Upper lobe of left lung (tissue), 6 donors: ENCODE measurements around the gene ADCK2. TPM values are rescaled to one million over a fixed set of nuclear protein-coding genes. Genes with fewer than 3 reads are reported as not detected.
"Not testable (repeated sequence)": the region's sequence is repeated elsewhere in the genome, so short reads cannot be mapped to it uniquely, and the experiment has no call there.

Source experiments
- ATAC-seq, 2 donors: fragments of 200-7000 bp; cut with Tn5 transposase; one replicate each; pipeline ENCODE4 v1.9.1; 2022; ENCODE audit warnings: mild to moderate bottlenecking in 2 of 2, moderate library complexity in 2 of 2; ENCODE audit not compliant: low FRiP score in 2 of 2
- DNase-seq, 2 donors: peaks; one replicate each; pipeline ENCODE4 v3.0.0-alpha.2; 2019 to 2020
- H3K27ac ChIP-seq, 4 donors: fragments of 200-600 bp; sonication (generic); one replicate each; pipeline ENCODE4 v1.5.1; 2016 to 2019
- H3K27me3 ChIP-seq, 4 donors: fragments of 200-600 bp; sonication (generic); one replicate each; pipeline ENCODE4 v1.5.1; 2017 to 2019
- H3K36me3 ChIP-seq, 4 donors: fragments of 200-600 bp; sonication (generic); one replicate each; pipeline ENCODE4 v1.5.1; 2016 to 2019
- H3K4me1 ChIP-seq, 4 donors: fragments of 200-600 bp; sonication (generic); one replicate each; pipeline ENCODE4 v1.5.1; 2018 to 2019
- H3K4me3 ChIP-seq, 4 donors: fragments of 200-600 bp; sonication (generic); one replicate each; pipeline ENCODE4 v1.5.1; 2017 to 2019; ENCODE audit warnings: mild to moderate bottlenecking in 2 of 4, moderate library complexity in 1 of 4
- H3K9me3 ChIP-seq, 4 donors: fragments of 200-600 bp; sonication (generic); one replicate each; pipeline ENCODE4 v1.5.1; 2018 to 2019
- EP300 ChIP-seq, 4 donors: sonication (generic); formaldehyde crosslinking; IDR thresholded peaks; one replicate each; pipeline ENCODE4 v1.5.1; 2017; ENCODE audit warnings: antibody characterized with exemption in 4 of 4, control low read depth in 2 of 4
- POLR2A ChIP-seq, 4 donors: fragments of 450-650 bp; IDR thresholded peaks; one replicate each; pipeline ENCODE4 v1.5.1; 2016 to 2017; ENCODE audit warnings: antibody characterized with exemption in 4 of 4, mild to moderate bottlenecking in 2 of 4
- POLR2AphosphoS5 ChIP-seq, 2 donors: sonication (generic); formaldehyde crosslinking; IDR thresholded peaks; one replicate each; pipeline ENCODE4 v1.5.1; 2017; ENCODE audit warnings: antibody characterized with exemption in 2 of 2
- WGBS, 2 donors: methylation state at CpG; one replicate each; pipeline ENCODE4 v1.1.5; 2017 to 2018; 5-methylcytosine and 5-hydroxymethylcytosine counted together
- total RNA-seq, 6 donors: library from RNA; depleted of rRNA in 4 of 6; stranded (reverse); fragments of >200 nt in 4 of 6; gene quantifications; one replicate each; pipeline versions ENCODE4 v1.1.0 to v1.2.1, GENCODE V29; 2016 to 2021
- TF ChIP-seq, protein P1 (sequence below), 6 experiments: fragments of 450-650 bp in 4 of 6; fragments of 200-600 bp in 2 of 6; sonication (generic) in 2 of 6; IDR thresholded peaks; one replicate each; pipeline ENCODE4 v1.5.1; 2016 to 2019; ENCODE audit warnings: antibody characterized with exemption in 6 of 6
- donor health status: DM: no; HTN: no; CAD: no; lungs with moderate emphysema.
- donor health status: DM: no; HTN: yes; CAD: no; lungs with severe emphysema.

Gene ADCK2
- total RNA-seq, 6 donors from 2014 or later, result 19.4 to 39.8 (median 30.0) TPM

DNA sequence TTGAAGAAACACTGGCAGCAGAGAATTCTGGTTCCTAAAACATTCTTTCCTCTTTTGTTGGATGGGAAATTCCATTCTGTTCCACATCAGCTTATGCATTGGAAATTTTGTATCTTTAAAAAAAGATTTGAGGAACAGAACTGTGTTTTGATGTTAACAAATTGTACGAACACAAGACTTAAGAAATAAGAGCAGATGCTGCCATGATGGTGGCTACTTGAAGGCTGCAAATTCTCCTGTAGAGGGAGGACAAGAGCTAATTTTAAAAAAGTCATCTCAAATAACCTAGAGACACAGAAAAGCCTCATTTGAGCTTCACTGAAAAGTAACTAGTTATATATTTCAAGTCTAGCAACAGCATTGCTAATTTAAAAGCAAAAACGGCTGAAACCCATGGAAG is 53.5 kb downstream of the ADCK2 start:
- H3K27ac ChIP-seq, result no peak overlapping the region
- 75 to 79% methylated on average over 2 of the region's 2 CpGs for WGBS, 2 donors
- H3K27me3 ChIP-seq, result no peaks in the 10 kb centered on the region
- TF ChIP-seq POLR2A (IDR thresholded peaks at IDR 0.05), result no peak
- TF ChIP-seq EP300 (IDR thresholded peaks at IDR 0.05), result no peak
- TF ChIP-seq, protein P1, sequence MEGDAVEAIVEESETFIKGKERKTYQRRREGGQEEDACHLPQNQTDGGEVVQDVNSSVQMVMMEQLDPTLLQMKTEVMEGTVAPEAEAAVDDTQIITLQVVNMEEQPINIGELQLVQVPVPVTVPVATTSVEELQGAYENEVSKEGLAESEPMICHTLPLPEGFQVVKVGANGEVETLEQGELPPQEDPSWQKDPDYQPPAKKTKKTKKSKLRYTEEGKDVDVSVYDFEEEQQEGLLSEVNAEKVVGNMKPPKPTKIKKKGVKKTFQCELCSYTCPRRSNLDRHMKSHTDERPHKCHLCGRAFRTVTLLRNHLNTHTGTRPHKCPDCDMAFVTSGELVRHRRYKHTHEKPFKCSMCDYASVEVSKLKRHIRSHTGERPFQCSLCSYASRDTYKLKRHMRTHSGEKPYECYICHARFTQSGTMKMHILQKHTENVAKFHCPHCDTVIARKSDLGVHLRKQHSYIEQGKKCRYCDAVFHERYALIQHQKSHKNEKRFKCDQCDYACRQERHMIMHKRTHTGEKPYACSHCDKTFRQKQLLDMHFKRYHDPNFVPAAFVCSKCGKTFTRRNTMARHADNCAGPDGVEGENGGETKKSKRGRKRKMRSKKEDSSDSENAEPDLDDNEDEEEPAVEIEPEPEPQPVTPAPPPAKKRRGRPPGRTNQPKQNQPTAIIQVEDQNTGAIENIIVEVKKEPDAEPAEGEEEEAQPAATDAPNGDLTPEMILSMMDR (IDR thresholded peaks at IDR 0.05), result no peak
- no peak for TF ChIP-seq POLR2AphosphoS5 (IDR thresholded peaks at IDR 0.05)
- no peak overlapping the region for H3K4me3 ChIP-seq
- DNase-seq, result no peak
- peaks cover 0 to 22% (median 10%) of the 10 kb centered on the region in 4 donors for H3K36me3 ChIP-seq
- H3K4me1 ChIP-seq, result peaks cover 0 to 6% (median 0%) of the 10 kb centered on the region in 4 donors
- ATAC-seq, result no peak
- no peaks in the 10 kb centered on the region for H3K9me3 ChIP-seq

- DNase-seq (no peak), ATAC-seq (no peak)
- H3K4me1 ChIP-seq, result no peaks in the 10 kb centered on the region
- H3K36me3 ChIP-seq, result peaks cover 0 to 32% (median 10%) of the 10 kb centered on the region in 4 donors
- 84 to 95% methylated on average over 2 of the region's 2 CpGs for WGBS, 2 donors
- no peak overlapping the region for H3K4me3 ChIP-seq
- H3K27ac ChIP-seq, result no peak overlapping the region
- H3K9me3 ChIP-seq, result no peaks in the 10 kb centered on the region
- H3K27me3 ChIP-seq, result no peaks in the 10 kb centered on the region
- TF ChIP-seq POLR2A (IDR thresholded peaks at IDR 0.05) (no peak), EP300 (IDR thresholded peaks at IDR 0.05) (no peak), POLR2AphosphoS5 (IDR thresholded peaks at IDR 0.05) (no peak)
- TF ChIP-seq, protein P1 (IDR thresholded peaks at IDR 0.05), result no peak
Measured at GRCh38 chr7:140732416-140732815, 59.7 kb downstream of the ADCK2 start.

DNA sequence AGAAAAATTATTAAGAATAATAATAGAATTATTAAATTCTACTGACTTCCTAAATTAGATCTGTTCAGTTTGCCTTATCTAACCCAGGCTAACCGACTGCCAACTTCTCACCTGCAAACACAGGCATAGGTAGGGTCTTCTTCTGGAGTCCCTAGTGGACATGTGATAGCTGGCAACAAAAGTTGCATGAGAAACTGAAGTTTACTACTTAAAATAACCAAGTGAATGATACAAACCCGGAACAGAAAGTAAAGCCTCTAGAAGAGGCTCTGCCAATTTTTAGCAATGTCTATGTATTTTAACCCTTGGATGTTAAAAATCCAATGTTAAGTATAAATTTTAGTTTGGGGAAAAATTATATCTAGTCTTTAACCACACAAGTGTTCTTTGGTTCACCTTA is 61.4 kb downstream of the ADCK2 start:
- Histone ChIP-seq H3K4me3 (no peak overlapping the region), H3K27ac (no peak overlapping the region), H3K4me1 (no peaks in the 10 kb centered on the region), H3K9me3 (no peaks in the 10 kb centered on the region), H3K36me3 (peaks cover 6 to 46% (median 21%) of the 10 kb centered on the region in 4 donors), H3K27me3 (no peaks in the 10 kb centered on the region)
- TF ChIP-seq POLR2A (IDR thresholded peaks at IDR 0.05) (no peak), EP300 (IDR thresholded peaks at IDR 0.05) (no peak), POLR2AphosphoS5 (IDR thresholded peaks at IDR 0.05) (no peak)
- TF ChIP-seq, protein P1 (IDR thresholded peaks at IDR 0.05), result no peak
- WGBS, 2 donors, result 73 to 83% methylated on average over 2 of the region's 2 CpGs
- ATAC-seq, result no peak
- no peak for DNase-seq

GRCh38 chr7:140734729-140735128 is 62.0 kb downstream of the ADCK2 start:
- WGBS, 2 donors, result 100% methylated on average over 2 of the region's 2 CpGs
- Histone ChIP-seq H3K4me3 (no peak overlapping the region), H3K27me3 (no peaks in the 10 kb centered on the region), H3K27ac (no peak overlapping the region), H3K9me3 (no peaks in the 10 kb centered on the region), H3K4me1 (no peaks in the 10 kb centered on the region), H3K36me3 (peaks cover 7 to 47% (median 23%) of the 10 kb centered on the region in 4 donors)
- ATAC-seq (no peak), DNase-seq (no peak)
- TF ChIP-seq, protein P1 (IDR thresholded peaks at IDR 0.05), result no peak
- TF ChIP-seq POLR2AphosphoS5 (IDR thresholded peaks at IDR 0.05) (no peak), EP300 (IDR thresholded peaks at IDR 0.05) (no peak), POLR2A (IDR thresholded peaks at IDR 0.05) (no peak)

DNA sequence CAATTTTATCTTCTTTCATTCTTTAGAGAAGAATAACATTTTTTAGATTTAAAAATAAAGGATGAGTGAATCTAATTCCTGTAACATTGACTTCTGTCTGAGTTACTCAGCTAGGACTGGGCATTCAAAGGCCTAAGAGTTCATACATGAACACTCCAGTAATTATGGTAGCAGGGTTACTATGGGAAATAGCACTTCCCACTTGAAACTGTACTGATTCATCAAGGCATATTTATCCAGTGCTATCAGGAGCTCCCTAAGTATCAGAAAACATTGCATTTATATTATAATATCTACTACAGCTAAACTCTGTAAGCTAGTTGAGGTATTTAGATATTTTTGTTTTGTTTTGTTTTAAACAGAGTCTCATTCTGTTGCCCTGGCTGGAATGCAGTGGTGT is 65.5 kb downstream of the ADCK2 start:
- no peak for TF ChIP-seq POLR2A (IDR thresholded peaks at IDR 0.05)
- TF ChIP-seq, protein P1 (IDR thresholded peaks at IDR 0.05), result no peak
- ATAC-seq (no peak), DNase-seq (no peak)
- no peak overlapping the region for H3K4me3 ChIP-seq
- H3K36me3 ChIP-seq, result peaks cover 7 to 49% (median 22%) of the 10 kb centered on the region in 4 donors
- H3K9me3 ChIP-seq, result no peaks in the 10 kb centered on the region
- H3K4me1 ChIP-seq, result no peaks in the 10 kb centered on the region
- H3K27ac ChIP-seq, result no peak overlapping the region
- no peaks in the 10 kb centered on the region for H3K27me3 ChIP-seq

- not testable (repeated sequence) for H3K27ac ChIP-seq, ATAC-seq, H3K4me3 ChIP-seq, H3K9me3 ChIP-seq, H3K27me3 ChIP-seq, H3K4me1 ChIP-seq, DNase-seq
- H3K36me3 ChIP-seq, result peaks cover 7 to 46% (median 15%) of the 10 kb centered on the region in 4 donors
- 96 to 97% methylated on average over 2 of the region's 4 CpGs for WGBS, 2 donors
Measured at GRCh38 chr7:140743255-140743654, 70.5 kb downstream of the ADCK2 start.
